Upper lobe of right lung (tissue), 1 donor: Measurements from ENCODE around the gene C16orf92. TPM values are rescaled to one million over a fixed set of nuclear protein-coding genes. Genes with fewer than 3 reads are reported as not detected.

Experiments
- ATAC-seq: fragments of 200-7000 bp; cut with Tn5 transposase; one replicate; pipeline ENCODE4 v1.9.1; 2020; ENCODE audit warnings: mild to moderate bottlenecking, moderate library complexity
- DNase-seq: peaks from one replicate; pipeline ENCODE4 v3.0.0-alpha.2; 2020
- H3K27ac ChIP-seq: fragments of 200-600 bp; one replicate; pipeline ENCODE4 v1.8.0; 2022
- H3K27me3 ChIP-seq: fragments of 200-600 bp; one replicate; pipeline ENCODE4 v1.8.0; 2022; ENCODE audit warnings: mild to moderate bottlenecking
- H3K36me3 ChIP-seq: fragments of 200-600 bp; one replicate; pipeline ENCODE4 v1.8.0; 2022
- H3K4me1 ChIP-seq: fragments of 200-600 bp; one replicate; pipeline ENCODE4 v1.8.0; 2022
- H3K4me3 ChIP-seq: fragments of 200-600 bp; one replicate; pipeline ENCODE4 v1.8.0; 2022; ENCODE audit warnings: mild to moderate bottlenecking
- H3K9me3 ChIP-seq: fragments of 200-600 bp; one replicate; pipeline ENCODE4 v1.8.0; 2022
- CTCF ChIP-seq: fragments of 200-600 bp; IDR thresholded peaks from one replicate; pipeline ENCODE4 v1.8.0; 2022; ENCODE audit warnings: antibody characterized with exemption
- intact Hi-C: fragments of 100-400 bp; cut with DNase I; formaldehyde crosslinking; loops from one replicate; pipeline ENCODE4 v1.11.0; 2022
- total RNA-seq: library from RNA; stranded (reverse); fragmentation: NEBNext Ultra II Directional; extraction: Animal tissue kit (Norgen Biotek cat#: 25700); gene quantifications from one replicate; pipeline ENCODE4 v1.2.1, GENCODE V29; 2021
- donor health status: DM: no; HTN: yes; CAD: no; lungs with severe emphysema.

The C16orf92 gene
- total RNA-seq, 1 donor from 2014 or later: not detected

- Histone ChIP-seq H3K36me3 (no peaks in the 10 kb centered on the region), H3K9me3 (no peaks in the 10 kb centered on the region), H3K27ac (no peak overlapping the region), H3K27me3 (peaks cover 59% of the 10 kb centered on the region), H3K4me1 (peaks cover 5% of the 10 kb centered on the region), H3K4me3 (no peak overlapping the region)
- no peak for ATAC-seq
- intact Hi-C loops: no loop called here
- no peak for DNase-seq
- no peak for TF ChIP-seq CTCF
Observed at GRCh38 chr16:30027588-30028437, 4.8 kb downstream of the C16orf92 start.

GRCh38 chr16:30028438-30029076 lies 5.6 kb downstream of the C16orf92 start:
- no peaks in the 10 kb centered on the region for H3K36me3 ChIP-seq
- peaks cover 67% of the 10 kb centered on the region for H3K27me3 ChIP-seq
- H3K27ac ChIP-seq: no peak overlapping the region
- intact Hi-C loops: no loop called here
- no peaks in the 10 kb centered on the region for H3K9me3 ChIP-seq
- H3K4me1 ChIP-seq: peaks cover 5% of the 10 kb centered on the region
- DNase-seq: no peak
- H3K4me3 ChIP-seq: no peak overlapping the region
- no peak for TF ChIP-seq CTCF
- ATAC-seq: peak; percentile 28

GRCh38 chr16:30030011-30030685 lies 7.2 kb downstream of the C16orf92 start:
- Histone ChIP-seq H3K4me3 (no peak overlapping the region), H3K9me3 (no peaks in the 10 kb centered on the region), H3K27me3 (peaks cover 68% of the 10 kb centered on the region), H3K36me3 (no peaks in the 10 kb centered on the region), H3K27ac (no peak overlapping the region), H3K4me1 (peaks cover 5% of the 10 kb centered on the region)
- ATAC-seq: no peak
- TF ChIP-seq CTCF: no peak
- no peak for DNase-seq
- intact Hi-C loops: no loop called here

GRCh38 chr16:30030841-30031413 lies 7.9 kb downstream of the C16orf92 start, which contains the start of gene TLCD3B:
TLCD3B (minus strand) TSS chr16:30031271; CDS start chr16:30030527, 744 bp downstream.
- Histone ChIP-seq H3K4me3 (no peak within 1 kb of the TSS), H3K36me3 (no peaks in the 10 kb centered on the region), H3K4me1 (peaks cover 5% of the 10 kb centered on the region), H3K27ac (no peak within 1 kb of the TSS), H3K27me3 (peaks cover 64% of the 10 kb centered on the region), H3K9me3 (no peaks in the 10 kb centered on the region)
- no peak for DNase-seq
- ATAC-seq: no peak
- intact Hi-C loops: no loop called here
- TF ChIP-seq CTCF: no peak

GRCh38 chr16:30031477-30031918 lies 8.5 kb downstream of the C16orf92 start:
- intact Hi-C loops: no loop called here
- H3K27ac ChIP-seq: no peak overlapping the region
- H3K27me3 ChIP-seq: peaks cover 60% of the 10 kb centered on the region
- H3K9me3 ChIP-seq: no peaks in the 10 kb centered on the region
- H3K4me3 ChIP-seq: no peak overlapping the region
- ATAC-seq (no peak), DNase-seq (no peak)
- no peaks in the 10 kb centered on the region for H3K36me3 ChIP-seq
- H3K4me1 ChIP-seq: peaks cover 5% of the 10 kb centered on the region
- TF ChIP-seq CTCF: no peak
